Inflammatory macrophage treated with lipopolysaccharide for 1 hour (primary cell): ENCODE results near the gene TMEM134.

Experiments
- DNase-seq, 2 donors: peaks; one replicate each; pipeline ENCODE4 v3.0.0-alpha.2; 2020 to 2022

TMEM134 gene

GRCh38 chr11:67419325-67420049 lies 49.6 kb downstream of the TMEM134 start:
- DNase-seq: no peak

GRCh38 chr11:67418476-67419281 lies 50.4 kb downstream of the TMEM134 start:
- DNase-seq: no peak

- no peak for DNase-seq
Measured at GRCh38 chr11:67417425-67417824, 51.6 kb downstream of the TMEM134 start.

GRCh38 chr11:67416416-67417335 lies 52.4 kb downstream of the TMEM134 start:
- DNase-seq: no peak

- no peak for DNase-seq
Measured at GRCh38 chr11:67415501-67416304, 53.3 kb downstream of the TMEM134 start, which contains the start of gene CARNS1. Gene CARNS1 (plus strand): TSS chr11:67415678. CDS start chr11:67416200, 522 bp downstream.

GRCh38 chr11:67413266-67413849 lies 55.7 kb downstream of the TMEM134 start:
- DNase-seq: no peak

GRCh38 chr11:67412495-67413179 lies 56.4 kb downstream of the TMEM134 start:
- no peak for DNase-seq

- DNase-seq: no peak
Measured at GRCh38 chr11:67411785-67412152, 57.3 kb downstream of the TMEM134 start.
